Stimulated activated CD4-positive, alpha-beta T cell treated with anti-CD3 and anti-CD28 coated beads, Interleukin-4, amount 100 ng/mL, for 48 hours (primary cell): ENCODE measurements around the gene NXNL1.
A peak's percentile ranks its signal among the peaks of the same experiment; 100 is the strongest.
"Not testable (repeated sequence)": the region's sequence is repeated elsewhere in the genome, so short reads cannot be mapped to it uniquely, and the experiment has no call there.

ENCODE experiments used
- DNase-seq, 2 donors: peaks; one replicate each; pipeline ENCODE4 v3.0.0-alpha.2; 2020; ENCODE audit warnings: low read depth in 2 of 2

Gene NXNL1

DNA sequence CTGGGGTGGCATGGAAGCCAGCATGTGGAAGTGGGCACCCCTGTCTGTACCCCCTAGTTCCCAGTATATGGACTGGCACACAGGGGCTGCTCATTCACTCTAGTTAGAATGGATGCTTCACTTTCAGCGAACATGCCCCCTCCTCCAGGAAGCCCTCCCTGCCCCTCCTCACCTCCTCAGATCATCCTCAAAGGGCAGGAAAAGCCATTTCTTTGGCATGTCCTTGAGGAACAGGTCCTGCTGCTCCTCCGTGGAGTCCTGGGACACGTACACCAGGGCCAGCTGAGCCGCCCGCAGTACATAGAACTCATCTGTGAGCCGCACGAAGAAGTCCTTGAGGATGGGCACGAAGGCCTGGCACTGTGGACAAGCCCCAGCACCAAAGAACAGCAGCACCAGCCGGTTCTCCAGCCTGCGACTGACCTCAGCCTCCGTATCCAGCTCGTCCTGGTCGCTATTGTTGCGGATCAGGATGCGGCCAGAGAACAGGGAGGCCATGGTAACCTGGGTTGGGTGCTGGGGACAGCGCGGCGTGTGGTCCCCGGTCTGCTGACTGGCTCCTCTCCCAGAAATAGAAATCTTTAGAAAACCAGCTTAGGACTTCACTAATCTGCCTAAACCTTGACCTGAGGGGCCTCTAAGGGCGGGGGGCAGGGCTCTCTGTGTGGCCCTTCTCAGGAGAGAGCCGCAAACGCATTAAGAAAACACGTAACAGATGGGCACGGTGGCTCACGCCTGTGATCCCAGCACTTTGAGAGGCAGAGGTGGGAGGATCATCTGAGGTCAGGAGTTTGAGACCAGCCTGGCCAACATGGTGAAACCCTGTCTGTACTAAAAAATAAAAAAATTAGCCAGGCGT lies at the start of gene NXNL1:
NXNL1 (minus strand) TSS at position 555 of the 859 bp plus-strand sequence; CDS start at position 498, 57 bp downstream.
- no peak for DNase-seq

GRCh38 chr19:17508558-17508933 lies 47.8 kb upstream of the NXNL1 start:
- DNase-seq = not testable (repeated sequence)

GRCh38 chr19:17506745-17507144 lies 46.0 kb upstream of the NXNL1 start:
- DNase-seq = no peak

DNA sequence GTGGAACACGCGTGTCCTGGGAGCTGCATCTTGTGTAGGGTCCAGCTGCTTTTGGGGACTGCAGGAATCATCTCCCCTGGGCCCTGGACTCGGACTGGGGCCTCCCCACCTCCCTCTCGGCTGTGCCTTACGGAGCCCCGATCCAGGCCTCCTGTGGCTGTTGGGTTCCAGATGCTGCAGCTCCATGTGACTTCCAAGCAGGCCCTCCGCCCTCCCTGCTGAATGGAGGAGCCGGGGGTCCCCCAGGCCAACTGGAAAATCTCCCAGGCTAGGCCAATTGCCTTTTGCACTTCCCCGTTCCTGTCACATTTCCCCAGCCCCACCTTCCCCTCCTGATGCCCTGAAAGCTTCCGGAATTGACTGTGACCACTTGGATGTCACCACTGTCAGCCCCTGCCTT lies 44.5 kb upstream of the NXNL1 start:
- DNase-seq = no peak

GRCh38 chr19:17504456-17504855 lies 43.7 kb upstream of the NXNL1 start:
- DNase-seq = no peak

DNA sequence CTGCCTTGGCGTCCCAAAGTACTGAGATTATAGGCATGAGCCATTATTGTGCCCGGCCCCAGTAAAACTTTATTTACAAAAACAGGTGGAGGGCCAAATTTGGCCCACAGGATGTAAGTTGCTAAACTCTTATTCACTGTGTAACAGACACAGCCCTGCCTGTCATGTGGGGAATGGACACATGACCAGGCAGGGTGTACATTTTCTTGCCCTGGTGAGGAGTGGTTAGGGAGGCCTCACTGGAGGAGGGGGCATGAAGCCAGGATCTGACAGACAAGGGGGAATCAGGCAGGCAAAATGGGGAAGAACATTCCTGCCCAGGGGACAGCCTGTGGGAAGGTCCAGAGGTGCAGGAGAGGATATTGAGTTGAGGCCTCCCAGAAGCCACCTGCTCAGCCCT lies 43.3 kb upstream of the NXNL1 start:
- no peak for DNase-seq

GRCh38 chr19:17503240-17503639 lies 42.5 kb upstream of the NXNL1 start:
- DNase-seq = no peak

DNA sequence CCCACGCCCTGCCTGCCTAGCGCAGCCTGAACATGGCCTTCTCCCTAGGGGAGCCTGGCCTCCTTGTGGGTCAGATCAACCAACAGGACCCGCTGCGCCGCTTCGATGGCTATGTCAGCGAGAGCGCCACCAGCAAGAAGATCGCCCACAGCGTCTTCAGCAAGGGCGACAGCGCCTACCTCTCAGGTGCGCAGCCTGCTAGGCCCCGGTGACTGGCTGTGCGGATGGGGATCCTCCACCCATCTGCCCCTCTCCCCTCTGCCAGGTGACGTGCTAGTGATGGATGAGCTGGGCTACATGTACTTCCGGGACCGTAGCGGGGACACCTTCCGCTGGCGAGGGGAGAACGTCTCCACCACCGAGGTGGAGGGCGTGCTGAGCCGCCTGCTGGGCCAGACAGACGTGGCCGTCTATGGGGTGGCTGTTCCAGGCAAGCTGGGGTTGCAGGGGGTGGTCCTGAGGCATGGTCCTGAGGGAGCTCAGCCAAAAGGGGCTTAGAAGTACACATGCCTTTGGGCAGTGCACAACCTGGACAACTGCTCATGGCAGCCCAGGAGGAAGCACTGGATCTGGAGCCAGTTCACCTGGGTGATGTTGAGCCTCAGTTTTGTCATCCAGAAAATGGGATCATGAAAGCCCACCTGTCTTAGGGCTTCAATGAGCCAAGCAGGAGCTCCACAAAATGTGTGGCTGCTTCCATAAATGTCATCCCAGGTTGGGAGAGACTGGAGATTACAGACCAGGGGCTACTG lies 39.9 kb upstream of the NXNL1 start:
- DNase-seq = no peak

- no peak for DNase-seq
Observed at GRCh38 chr19:17499648-17500446, 39.1 kb upstream of the NXNL1 start.

DNA sequence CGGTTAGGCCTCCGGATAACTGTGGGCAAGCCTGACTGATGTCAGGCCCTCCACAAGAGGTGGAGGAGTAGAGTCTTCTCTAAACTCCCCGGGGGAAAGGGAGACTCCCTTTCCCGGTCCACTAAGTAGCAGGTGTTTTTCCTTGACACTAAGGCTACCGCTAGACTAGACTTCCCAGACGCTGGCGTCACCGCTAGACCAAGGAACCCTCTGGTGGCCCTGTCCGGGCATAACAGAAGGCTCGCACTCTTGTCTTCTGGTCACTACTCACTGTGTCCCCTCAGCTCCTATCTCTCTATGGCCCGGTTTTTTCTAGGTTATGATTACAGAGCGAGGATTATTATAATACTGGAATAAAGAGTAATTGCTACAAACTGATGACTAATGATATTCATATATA lies 38.3 kb upstream of the NXNL1 start:
- not testable (repeated sequence) for DNase-seq

GRCh38 chr19:17497149-17497798 lies 36.5 kb upstream of the NXNL1 start:
- DNase-seq = no peak

GRCh38 chr19:17496337-17496997 lies 35.7 kb upstream of the NXNL1 start:
- DNase-seq = peak; percentile 80 to 86

- no peak for DNase-seq
Observed at GRCh38 chr19:17495639-17496296, 35.0 kb upstream of the NXNL1 start.

DNA sequence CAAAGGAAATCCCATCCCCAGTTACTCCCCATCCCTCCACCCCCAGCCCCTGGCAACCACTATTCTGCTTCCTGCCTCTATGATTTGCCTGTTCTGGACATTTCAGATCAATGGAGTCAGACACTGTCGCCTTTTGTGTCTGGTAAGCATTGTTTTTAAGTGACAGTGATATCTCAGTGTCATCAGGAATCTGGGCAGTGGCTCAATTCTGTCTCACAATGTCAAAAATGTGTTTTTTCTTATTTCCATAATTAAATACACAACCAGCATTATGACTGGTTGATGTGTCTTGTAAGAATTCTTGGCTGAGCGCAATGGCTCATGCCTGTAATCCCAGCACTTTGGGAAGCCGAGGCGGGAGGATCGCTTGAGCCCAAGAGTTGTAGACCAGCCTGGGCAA lies 30.6 kb upstream of the NXNL1 start:
- DNase-seq = no peak

GRCh38 chr19:17490411-17490810 lies 29.7 kb upstream of the NXNL1 start:
- DNase-seq = no peak

DNA sequence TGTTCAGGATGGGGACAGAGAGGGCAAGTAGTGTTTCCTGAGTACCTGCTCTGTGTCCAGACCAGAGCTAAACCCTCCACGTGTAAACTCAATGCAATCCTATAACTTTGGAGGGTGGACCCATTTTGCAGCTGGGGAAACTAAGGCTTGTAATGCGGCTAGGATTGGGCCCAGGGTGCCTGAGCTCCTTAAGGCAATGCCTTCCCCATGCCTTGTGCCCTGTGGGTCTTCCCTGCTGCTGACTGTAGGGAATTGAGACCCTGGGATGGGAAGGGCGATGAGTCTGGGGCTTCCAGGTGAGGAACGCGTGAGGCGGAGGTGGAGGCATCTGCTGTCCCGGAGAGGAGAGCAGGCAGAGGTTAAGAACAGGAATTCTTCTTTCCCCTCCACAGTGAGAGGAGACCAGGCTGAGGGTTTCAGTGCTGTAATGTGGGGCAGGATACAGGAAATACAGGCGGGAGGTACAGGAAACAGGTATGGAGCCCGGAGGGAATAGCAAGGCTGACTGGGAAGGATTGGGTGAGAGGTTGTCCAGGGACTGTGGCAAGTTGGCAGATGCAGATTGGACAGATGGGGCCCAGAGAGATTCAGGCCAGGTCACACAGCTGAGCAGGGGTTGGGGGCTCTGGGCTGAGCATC lies 28.8 kb upstream of the NXNL1 start:
- DNase-seq = no peak

DNA sequence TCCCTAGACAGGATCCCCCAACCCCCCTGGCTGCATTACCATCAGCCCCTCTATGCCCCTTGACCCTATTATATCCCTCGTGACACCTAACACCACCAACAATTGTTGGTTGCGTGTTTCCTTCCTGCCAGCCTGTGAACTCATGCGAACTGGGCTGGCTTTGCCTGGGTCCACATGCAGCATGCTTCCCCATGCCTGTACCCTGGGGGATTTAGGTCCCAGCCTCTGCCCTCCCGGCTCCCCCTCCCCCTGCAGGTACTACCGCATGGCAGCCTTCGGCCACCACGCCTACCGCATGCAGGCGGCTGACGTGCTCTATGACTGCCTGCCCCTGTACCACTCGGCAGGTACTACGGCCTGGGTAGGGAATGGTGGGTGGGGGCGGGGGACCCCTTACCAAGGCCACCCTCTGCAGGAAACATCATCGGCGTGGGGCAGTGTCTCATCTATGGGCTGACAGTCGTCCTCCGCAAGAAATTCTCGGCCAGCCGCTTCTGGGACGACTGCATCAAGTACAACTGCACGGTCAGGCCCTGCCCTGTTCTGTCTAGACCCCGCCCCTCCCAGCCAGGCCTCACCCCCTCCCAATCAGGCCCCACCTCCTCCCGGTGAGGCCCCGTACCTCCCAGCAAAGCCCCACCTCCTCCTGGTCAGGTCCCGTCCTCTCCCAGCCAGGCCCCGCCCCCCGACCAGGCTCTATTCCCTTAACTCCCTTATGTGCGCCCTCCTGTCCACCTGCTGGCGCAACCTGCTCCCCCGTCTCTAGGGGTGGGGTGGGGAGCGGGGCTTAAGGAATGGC lies 28.1 kb upstream of the NXNL1 start:
- DNase-seq = peak; percentile 76

GRCh38 chr19:17487284-17488121 lies 26.8 kb upstream of the NXNL1 start:
- DNase-seq = no peak
